ENCODE results near the gene ELP2.

- TF ChIP-seq CTCF (IDR thresholded peaks at IDR 0.05) (no peak), POLR2A (IDR thresholded peaks at IDR 0.05) (no peak)
Measured at GRCh38 chr18:36089001-36089400, 40.7 kb upstream of the ELP2 start.

All from suprapubic skin (tissue), 3 donors.